OCI-LY7 (cell line): ENCODE results near the gene IL4. TPM values are rescaled to one million over a fixed set of nuclear protein-coding genes. Genes with fewer than 3 reads are reported as not detected.

Experiments used
- BruUV-seq: library from RNA; stranded (reverse); fragments of 400-500 nt; replicated peaks from 2 replicates; lab custom pipeline; 2021; lab: Mats Ljungman, UMichigan
- CTCF ChIA-PET: fragments of 300-600 bp; sonication (Branson Sonifier 250); formaldehyde crosslinking; loops from one replicate; lab custom pipeline; 2022; ENCODE audit warnings: antibody characterized with exemption; ENCODE audit not compliant: unreplicated experiment; lab: Charles Lee
- POLR2A ChIA-PET: fragments of 300-600 bp; sonication (Branson Sonifier 250); formaldehyde crosslinking; loops from one replicate; lab custom pipeline; 2022; ENCODE audit warnings: antibody characterized with exemption; lab: Charles Lee
- DNase-seq: peaks from one replicate; pipeline ENCODE4 v3.0.0-alpha.2; 2015; ENCODE audit warnings: low spot score
- H2AFZ ChIP-seq: fragments of 200-600 bp; sonication (generic), shearing (Covaris generic); 2 replicates; pipeline ENCODE4 v1.6.1; 2014; ENCODE audit warnings: mild to moderate bottlenecking, antibody characterized with exemption, low read length, moderate library complexity
- H3K27ac ChIP-seq: fragments of 200-600 bp; sonication (generic); 2 replicates; pipeline ENCODE4 v1.5.1; 2014; ENCODE audit warnings: mixed run types, low read depth, mild to moderate bottlenecking, moderate library complexity, low read length, inconsistent platforms; ENCODE audit not compliant: poor library complexity, severe bottlenecking
- H3K36me3 ChIP-seq: fragments of 200-600 bp; sonication (generic); 2 replicates; pipeline ENCODE4 v1.6.1; 2014; ENCODE audit warnings: mild to moderate bottlenecking, antibody characterized with exemption, low read length, moderate library complexity, mixed read lengths; ENCODE audit not compliant: insufficient read depth
- H3K4me1 ChIP-seq: fragments of 200-600 bp; sonication (generic); 2 replicates; pipeline ENCODE4 v1.5.1; 2014; ENCODE audit warnings: mild to moderate bottlenecking, low read length; ENCODE audit not compliant: insufficient read depth, poor library complexity, severe bottlenecking
- H3K4me2 ChIP-seq: fragments of 200-600 bp; sonication (generic); 2 replicates; pipeline ENCODE4 v1.6.1; 2014; ENCODE audit warnings: mild to moderate bottlenecking, low read length
- H3K4me3 ChIP-seq: fragments of 200-600 bp; sonication (generic); 2 replicates; pipeline ENCODE4 v1.5.1; 2014; ENCODE audit warnings: mild to moderate bottlenecking, low read depth, low read length; ENCODE audit not compliant: poor library complexity, severe bottlenecking
- H3K79me2 ChIP-seq: fragments of 200-600 bp; sonication (generic); 2 replicates; pipeline ENCODE4 v1.6.1; 2016; ENCODE audit warnings: low read depth, mild to moderate bottlenecking, low read length, moderate library complexity, mixed read lengths; ENCODE audit not compliant: insufficient read depth
- H3K9me2 ChIP-seq: fragments of 200-600 bp; sonication (generic); 2 replicates; pipeline ENCODE4 v1.6.1; 2016; ENCODE audit warnings: mild to moderate bottlenecking, low read length, mixed read lengths; ENCODE audit not compliant: insufficient read depth
- H3K9me3 ChIP-seq: fragments of 200-600 bp; sonication (generic); 2 replicates; pipeline ENCODE4 v1.6.1; 2014; ENCODE audit warnings: mild to moderate bottlenecking, mixed run types, low read length, mixed read lengths
- H4K20me1 ChIP-seq: fragments of 200-600 bp; sonication (generic); 2 replicates; pipeline ENCODE4 v1.6.1; 2014; ENCODE audit warnings: mild to moderate bottlenecking, antibody characterized with exemption, low read length, moderate library complexity, mixed read lengths; ENCODE audit not compliant: insufficient read depth
- EZH2phosphoT487 ChIP-seq: fragments of 200-600 bp; sonication (generic); IDR thresholded peaks from 2 replicates; pipeline ENCODE4 v1.6.1; 2018; ENCODE audit warnings: low read depth, borderline replicate concordance, mild to moderate bottlenecking, mixed run types, antibody characterized with exemption, low read length, moderate library complexity, mixed read lengths
- intact Hi-C: fragments of 100-400 bp; cut with micrococcal nuclease; formaldehyde crosslinking; loops from one replicate; pipeline ENCODE4 v1.10.0; 2022; ENCODE audit not compliant: unreplicated experiment
- total RNA-seq, 2 experiments: library from RNA; depleted of rRNA in 1 of 2; stranded (reverse); fragments of >200 nt in 1 of 2; shearing (Covaris generic) in 1 of 2; gene quantifications; 2 replicates each; pipeline ENCODE4 v1.2.3, GENCODE V29; 2014 to 2022
- TF ChIP-seq, protein P1 (sequence below): fragments of 200-600 bp; sonication (generic); conservative IDR thresholded peaks from 2 replicates; pipeline ENCODE4 v1.5.1; 2014; ENCODE audit warnings: mild to moderate bottlenecking, antibody characterized with exemption, low read length, moderate library complexity, mixed read lengths

Gene IL4
- total RNA-seq, 2 experiments from 2014 or later, result not detected

DNA sequence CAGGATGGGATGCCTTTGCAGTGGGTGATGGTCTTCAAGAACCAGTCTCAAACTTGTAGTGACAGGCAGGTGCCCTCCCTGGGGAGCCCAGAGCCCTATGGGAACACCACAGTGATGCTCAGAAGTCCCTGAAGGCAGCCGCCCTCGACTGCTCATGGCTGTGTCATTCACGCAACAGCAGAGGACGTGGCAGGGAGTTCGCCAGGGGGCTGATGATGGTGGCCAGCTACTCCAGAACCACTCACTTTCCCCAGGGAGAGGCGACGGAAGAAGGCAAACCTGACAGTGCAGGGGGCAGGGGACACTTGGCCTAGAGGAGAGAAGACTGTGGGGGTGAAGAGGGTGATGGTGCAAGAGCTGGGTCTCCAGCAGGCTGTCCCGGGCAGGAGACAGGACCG, 11.8 kb upstream of the IL4 start:
- TF ChIP-seq, protein P1, sequence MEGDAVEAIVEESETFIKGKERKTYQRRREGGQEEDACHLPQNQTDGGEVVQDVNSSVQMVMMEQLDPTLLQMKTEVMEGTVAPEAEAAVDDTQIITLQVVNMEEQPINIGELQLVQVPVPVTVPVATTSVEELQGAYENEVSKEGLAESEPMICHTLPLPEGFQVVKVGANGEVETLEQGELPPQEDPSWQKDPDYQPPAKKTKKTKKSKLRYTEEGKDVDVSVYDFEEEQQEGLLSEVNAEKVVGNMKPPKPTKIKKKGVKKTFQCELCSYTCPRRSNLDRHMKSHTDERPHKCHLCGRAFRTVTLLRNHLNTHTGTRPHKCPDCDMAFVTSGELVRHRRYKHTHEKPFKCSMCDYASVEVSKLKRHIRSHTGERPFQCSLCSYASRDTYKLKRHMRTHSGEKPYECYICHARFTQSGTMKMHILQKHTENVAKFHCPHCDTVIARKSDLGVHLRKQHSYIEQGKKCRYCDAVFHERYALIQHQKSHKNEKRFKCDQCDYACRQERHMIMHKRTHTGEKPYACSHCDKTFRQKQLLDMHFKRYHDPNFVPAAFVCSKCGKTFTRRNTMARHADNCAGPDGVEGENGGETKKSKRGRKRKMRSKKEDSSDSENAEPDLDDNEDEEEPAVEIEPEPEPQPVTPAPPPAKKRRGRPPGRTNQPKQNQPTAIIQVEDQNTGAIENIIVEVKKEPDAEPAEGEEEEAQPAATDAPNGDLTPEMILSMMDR, result no peak
- no peak for TF ChIP-seq EZH2phosphoT487
- no peak for DNase-seq
- no peak overlapping the region for H3K4me2 ChIP-seq
- POLR2A ChIA-PET, result interaction anchor here (0.6 kb wide), 1 partner anchor 557 kb away, joined by 6 read pairs; no protein-coding TSS in a partner anchor
- CTCF ChIA-PET, result interaction anchor here (0.6 kb wide), 1 partner anchor 174 kb away, joined by 3 read pairs; no protein-coding TSS in a partner anchor
- no peaks in the 10 kb centered on the region for H3K9me3 ChIP-seq
- H3K27ac ChIP-seq, result no peak overlapping the region
- H3K36me3 ChIP-seq, result no peaks in the 10 kb centered on the region
- H4K20me1 ChIP-seq, result no peaks in the 10 kb centered on the region
- no TSS peak for BruUV-seq
- H3K4me1 ChIP-seq, result no peaks in the 10 kb centered on the region
- H3K4me3 ChIP-seq, result no peak overlapping the region
- no peak overlapping the region for H2AFZ ChIP-seq
- no peaks in the 10 kb centered on the region for H3K79me2 ChIP-seq
- no peaks in the 10 kb centered on the region for H3K9me2 ChIP-seq
- intact Hi-C loops, result loop anchor here (5.0 kb wide), 1 partner anchor 160 kb away; no protein-coding TSS in a partner anchor

DNA sequence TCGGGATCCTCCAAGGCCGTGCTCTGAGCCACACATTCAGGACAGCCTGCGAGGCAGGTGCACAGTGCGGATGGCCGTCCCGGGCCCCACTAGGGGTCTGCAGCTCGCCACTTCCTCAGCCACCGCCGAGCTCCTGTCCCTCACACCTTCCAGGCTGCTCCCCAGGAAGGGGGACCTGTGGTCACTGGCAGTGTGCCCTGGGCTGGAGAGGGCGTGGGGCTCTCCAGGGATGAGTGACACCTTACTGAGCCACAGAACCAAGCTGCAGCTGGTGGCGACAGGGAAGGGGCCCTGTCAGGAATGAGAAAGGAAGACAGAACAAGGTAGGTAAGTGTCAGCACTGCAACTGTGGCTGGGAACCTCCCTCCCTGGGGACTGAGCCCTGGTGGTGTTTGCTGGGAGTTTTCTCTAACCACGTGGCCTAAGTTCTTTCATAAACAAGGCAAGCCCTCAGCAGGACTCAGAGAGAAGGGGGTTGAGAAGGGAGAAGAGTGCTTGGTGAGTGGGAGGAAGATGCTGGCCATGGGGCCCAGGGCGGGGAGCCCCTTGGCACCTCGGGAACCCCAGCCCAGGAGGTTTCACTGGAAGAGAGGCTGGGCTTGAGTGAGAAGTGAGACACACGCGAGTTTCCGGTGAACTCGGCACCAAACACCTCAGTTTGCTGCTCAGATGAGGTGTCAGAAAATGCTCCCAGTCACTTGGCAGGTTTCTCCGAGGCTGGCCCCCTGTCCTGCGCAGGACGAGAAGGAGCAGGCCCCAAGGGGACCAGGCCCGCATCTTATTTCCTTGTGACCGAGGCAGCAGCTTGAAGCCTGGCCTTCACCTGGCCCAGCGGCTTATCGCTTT, 10.6 kb upstream of the IL4 start:
- Histone ChIP-seq H2AFZ (no peak overlapping the region), H3K9me2 (no peaks in the 10 kb centered on the region), H3K27ac (no peak overlapping the region), H3K79me2 (no peaks in the 10 kb centered on the region), H4K20me1 (no peaks in the 10 kb centered on the region), H3K4me2 (no peak overlapping the region), H3K4me1 (no peaks in the 10 kb centered on the region), H3K36me3 (no peaks in the 10 kb centered on the region), H3K9me3 (no peaks in the 10 kb centered on the region), H3K4me3 (no peak overlapping the region)
- peak; percentile 19 for DNase-seq
- POLR2A ChIA-PET, result no interaction called here
- intact Hi-C loops, result loop anchor here (5.0 kb wide), 1 partner anchor 159 kb away; no protein-coding TSS in a partner anchor
- TF ChIP-seq, protein P1, result no peak
- TF ChIP-seq EZH2phosphoT487, result no peak
- CTCF ChIA-PET, result no interaction called here
- BruUV-seq, result no TSS peak
